ENCODE measurements around the gene DOLPP1.
"Not testable (repeated sequence)": the region's sequence is repeated elsewhere in the genome, so short reads cannot be mapped to it uniquely, and the experiment has no call there.

The DOLPP1 gene

DNA sequence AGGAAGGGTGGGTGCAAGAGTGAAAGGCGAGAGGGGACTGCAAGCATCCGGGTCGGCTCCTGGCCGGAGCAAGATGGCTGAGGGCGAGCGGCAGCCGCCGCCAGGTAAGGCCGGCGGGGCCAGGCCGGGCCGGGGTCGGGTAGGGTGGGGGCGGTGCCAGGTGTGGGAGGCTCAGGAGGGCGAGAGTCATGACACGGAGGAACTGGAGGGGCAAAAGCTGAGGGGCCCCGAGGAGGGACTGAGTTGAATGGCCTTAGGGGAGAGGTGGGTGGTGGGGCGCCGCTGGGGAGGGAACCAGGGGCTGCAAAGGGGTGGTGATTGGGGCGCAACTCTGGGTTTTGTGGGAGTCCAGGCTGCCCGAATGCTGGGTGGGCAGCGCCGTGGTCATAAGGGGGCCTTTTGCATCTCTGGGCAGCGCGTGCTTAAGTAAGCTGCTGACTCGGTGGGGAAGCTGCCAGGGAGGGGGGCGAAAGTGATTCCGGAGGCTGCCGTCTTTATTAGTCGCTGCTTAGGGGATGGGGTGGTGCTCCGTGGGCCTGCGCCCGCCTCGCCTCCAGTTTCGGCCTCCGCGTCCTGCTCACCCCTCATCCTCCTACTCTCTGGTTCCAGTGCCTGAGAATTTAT is 30.7 kb downstream of the DOLPP1 start:
- DNase-seq, result peak; percentile 69

- not testable (repeated sequence) for DNase-seq
These were observed 31.6 kb downstream of the DOLPP1 start for GRCh38 chr9:129112526-129112925.

DNA sequence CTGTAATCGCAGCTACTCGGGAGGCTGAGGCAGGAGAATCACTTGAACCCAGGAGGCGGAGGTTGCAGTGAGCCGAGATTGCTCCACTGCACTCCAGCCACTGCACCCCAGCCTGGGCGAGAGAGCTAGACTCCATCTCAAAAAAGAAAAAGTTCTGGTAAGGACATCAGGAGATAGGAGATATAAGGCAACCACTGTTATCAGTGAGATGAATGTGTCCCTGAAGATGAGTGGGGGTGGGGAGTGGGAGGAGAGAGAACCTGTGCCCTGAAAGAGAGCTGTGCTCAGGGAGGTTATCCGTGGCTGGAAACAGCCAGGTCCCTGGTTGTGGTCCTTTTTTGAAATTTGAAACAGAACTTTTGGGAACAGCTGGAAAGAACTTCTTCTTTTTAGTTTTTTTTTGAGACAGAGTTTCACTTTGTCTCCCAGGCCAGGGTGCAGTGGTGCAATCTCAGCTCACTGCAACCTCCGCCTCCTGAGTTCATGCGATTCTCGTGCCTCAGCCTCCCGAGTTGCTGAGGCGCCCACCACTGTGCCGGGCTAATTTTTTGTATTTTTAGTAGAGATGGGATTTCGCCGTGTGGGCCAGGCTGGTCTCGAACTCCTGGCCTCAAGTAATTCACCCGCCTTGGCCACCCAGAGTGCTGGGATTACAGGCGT is 32.9 kb downstream of the DOLPP1 start:
- no peak for DNase-seq

GRCh38 chr9:129118799-129119198 is 37.9 kb downstream of the DOLPP1 start:
- DNase-seq, result no peak

GRCh38 chr9:129121483-129121882 is 40.6 kb downstream of the DOLPP1 start:
- DNase-seq, result no peak

DNA sequence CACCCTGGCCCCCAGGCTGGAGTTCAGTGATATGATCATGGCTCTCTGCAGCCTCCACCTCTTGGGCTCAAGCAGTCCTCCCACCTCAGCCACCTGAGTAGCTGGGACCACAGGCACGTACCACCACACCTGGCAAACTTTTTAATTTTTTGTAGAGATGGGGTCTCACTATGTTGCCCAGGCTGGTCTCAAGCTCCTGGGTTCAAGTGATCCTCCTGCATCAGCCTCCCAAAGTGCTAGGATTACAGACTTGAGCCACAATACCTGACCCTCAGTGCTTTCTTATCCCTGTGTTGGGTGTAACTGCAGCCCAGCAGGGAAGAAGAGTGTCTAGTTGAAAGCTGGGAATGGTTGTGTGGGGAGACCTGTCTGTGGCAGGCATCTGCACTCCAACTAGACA is 41.2 kb downstream of the DOLPP1 start:
- DNase-seq, result no peak

GRCh38 chr9:129122976-129123375 is 42.1 kb downstream of the DOLPP1 start:
- not testable (repeated sequence) for DNase-seq

DNA sequence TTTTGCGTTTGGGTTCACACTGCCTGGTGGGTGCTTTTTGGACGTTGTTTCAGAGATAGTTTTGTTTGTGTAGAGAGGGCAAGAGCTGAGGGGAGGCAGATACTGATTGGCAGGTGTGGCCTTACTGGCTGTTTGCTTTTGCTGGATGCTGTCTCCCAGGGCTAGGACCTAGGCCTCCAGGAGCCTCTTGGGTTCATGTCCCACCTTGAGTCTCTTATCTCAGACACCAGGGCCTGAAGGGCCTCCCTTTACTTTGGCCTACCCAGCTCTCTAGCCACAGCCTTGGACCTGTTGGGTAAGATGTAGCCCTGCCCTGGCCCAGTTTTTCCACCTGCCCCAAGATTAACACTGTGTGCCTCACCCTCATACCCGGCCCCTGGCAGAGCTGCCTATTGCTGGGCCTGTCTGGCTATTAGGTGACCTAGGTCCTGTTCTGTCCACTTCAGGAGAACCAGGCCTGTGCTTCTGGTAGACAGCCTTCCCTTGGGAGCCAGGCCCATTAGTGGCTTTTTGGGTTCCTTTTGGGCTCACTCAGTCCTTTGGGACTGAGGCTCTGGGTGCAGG is 43.7 kb downstream of the DOLPP1 start:
- no peak for DNase-seq

DNA sequence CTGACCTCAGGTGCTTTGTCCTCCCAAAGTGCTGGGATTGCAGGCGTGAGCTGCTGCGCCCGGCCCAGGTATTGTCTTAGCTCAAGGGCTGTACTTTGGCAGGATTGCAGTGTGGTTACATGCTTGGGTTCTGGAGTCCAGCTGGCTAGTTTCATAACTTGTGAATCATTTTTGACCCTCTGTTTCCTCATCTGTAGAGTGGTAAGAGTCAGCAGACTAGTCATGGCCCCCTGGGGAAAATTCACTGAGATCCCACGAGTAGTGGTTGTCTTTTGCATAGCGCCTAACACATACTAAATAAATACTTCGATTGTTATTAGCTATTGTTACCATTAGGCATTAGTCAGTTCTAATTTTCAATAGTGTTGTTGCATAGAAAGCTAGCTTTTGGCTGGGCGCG is 44.6 kb downstream of the DOLPP1 start:
- no peak for DNase-seq

DNA sequence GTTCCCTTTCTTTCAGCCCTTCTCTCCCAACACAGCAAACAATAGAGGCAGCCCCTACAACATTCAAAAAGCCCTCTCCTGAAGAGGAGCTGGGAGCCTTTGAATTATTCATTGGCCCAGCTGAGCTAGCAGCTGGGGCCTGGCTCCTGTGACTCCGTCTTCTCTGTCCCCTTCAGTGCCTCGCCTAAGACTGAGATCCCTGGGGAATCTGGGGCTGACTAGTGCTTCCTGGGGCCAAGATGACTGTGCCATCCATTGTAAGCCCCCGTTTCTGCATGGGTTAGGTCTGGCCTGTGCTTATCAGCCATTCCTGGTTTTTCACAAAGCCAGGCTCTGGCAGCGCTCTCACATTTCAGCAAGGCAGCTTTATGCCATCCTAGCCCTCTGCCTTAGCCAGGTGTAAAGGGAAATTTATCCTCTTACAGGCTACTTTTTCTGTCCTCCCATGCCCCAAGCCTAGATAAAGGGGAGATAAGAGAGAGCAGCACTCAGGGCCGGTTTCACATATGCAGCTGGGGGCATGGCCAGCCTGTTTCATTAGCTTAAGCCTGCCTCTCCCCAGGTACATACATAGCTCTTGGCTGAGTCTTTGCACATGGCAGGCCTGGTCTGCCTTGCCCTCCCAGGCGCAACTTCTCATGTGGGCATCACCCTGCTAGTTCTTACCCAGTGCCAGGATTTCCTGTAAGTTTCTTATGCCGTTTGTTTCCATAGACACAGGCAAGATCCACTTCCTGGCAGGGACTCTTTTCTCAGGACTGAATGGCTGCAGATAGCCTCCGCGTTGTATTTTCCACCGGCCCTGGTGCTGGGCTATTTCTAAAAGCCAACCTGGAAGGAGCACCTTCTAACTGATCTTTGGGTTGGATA is 46.1 kb downstream of the DOLPP1 start:
- DNase-seq, result no peak

DNA sequence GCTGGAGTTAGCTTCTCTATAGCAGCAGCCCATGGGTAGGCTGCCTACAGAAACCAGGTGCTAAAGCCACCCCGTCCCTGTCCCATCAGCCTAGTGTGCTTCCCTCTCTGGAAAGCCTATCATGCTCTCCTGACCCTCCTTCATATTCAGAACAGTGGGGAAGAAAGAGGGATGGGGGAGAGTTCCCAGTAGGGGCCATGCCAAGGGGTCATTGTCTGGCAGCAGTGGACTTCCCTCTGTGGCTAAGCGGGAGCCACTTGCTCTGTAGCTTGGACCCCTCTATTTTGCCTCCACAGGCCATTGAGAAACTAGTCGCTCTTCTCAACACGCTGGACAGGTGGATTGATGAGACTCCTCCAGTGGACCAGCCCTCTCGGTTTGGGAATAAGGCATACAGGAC is 47.8 kb downstream of the DOLPP1 start:
- no peak for DNase-seq

GRCh38 chr9:129130271-129130670 is 49.4 kb downstream of the DOLPP1 start:
- not testable (repeated sequence) for DNase-seq

DNA sequence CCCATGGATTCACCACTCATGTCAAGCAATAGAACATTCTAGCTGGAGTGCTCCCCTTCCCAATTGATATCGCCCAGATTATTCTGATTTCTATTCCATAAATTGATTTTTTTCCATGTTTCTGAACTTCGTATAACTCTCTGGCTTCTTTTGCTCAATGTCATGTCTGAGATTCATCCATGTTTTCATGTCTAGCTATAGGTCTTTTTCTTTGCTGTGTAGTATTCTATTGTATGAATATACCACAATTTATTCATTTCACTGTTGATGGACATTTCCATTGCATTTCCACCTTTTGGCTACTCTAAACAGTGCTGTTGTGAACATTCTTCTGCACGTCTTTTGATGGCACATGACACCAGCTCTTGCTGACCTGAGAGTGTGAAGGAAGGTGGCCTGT is 49.9 kb downstream of the DOLPP1 start:
- no peak for DNase-seq

GRCh38 chr9:129131300-129132145 is 50.6 kb downstream of the DOLPP1 start:
- peak; percentile 63 for DNase-seq

- no peak for DNase-seq
These were observed 52.2 kb downstream of the DOLPP1 start for GRCh38 chr9:129133082-129133481.

- DNase-seq, result no peak
These were observed 54.6 kb downstream of the DOLPP1 start for GRCh38 chr9:129135476-129135875.

- no peak for DNase-seq
These were observed 55.6 kb downstream of the DOLPP1 start for GRCh38 chr9:129136446-129137035.

- DNase-seq, result no peak
These were observed 56.6 kb downstream of the DOLPP1 start for GRCh38 chr9:129137292-129138143.

GRCh38 chr9:129138144-129138462 is 57.2 kb downstream of the DOLPP1 start:
- peak; percentile 19 for DNase-seq

GRCh38 chr9:129138476-129139232 is 57.7 kb downstream of the DOLPP1 start:
- DNase-seq, result peak; percentile 20

Data from right kidney (tissue), 1 donor.